Measurements from ENCODE around the gene AMY1A. TPM values are rescaled to one million over a fixed set of nuclear protein-coding genes. Genes with fewer than 3 reads are reported as not detected.
"Not testable (repeated sequence)": the region's sequence is repeated elsewhere in the genome, so short reads cannot be mapped to it uniquely, and the experiment has no call there.

AMY1A gene
- not detected for total RNA-seq

DNA sequence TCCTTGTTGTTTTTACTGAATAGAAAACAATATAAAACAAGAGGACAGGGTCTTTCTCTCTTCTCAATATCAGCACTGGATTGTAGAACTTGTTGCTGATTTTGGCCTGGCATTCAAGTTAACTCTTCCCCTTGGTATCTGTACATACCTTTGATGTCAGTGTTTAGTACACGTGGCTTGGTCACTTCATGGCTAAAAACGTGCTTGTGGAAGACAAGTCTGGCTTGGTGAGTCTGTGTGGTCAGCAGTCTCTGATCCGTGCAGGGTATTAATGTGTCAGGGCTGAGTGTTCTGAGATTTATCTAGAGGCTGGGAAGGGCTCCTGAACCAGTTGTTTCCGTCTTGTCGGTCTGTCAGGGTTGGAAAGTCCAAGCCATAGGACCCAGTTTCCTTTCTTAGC is at the start of gene AMY1A:
Gene AMY1A (plus strand): TSS at position 301 of the 400 bp plus-strand sequence. CDS start 571 bp downstream, outside the sequence.
- H3K4me1 ChIP-seq (ENCODE audit: insufficient read depth, low read length); H3K27me3 ChIP-seq (ENCODE audit: insufficient read depth, low read length); H3K4me3 ChIP-seq (ENCODE audit: low read length); H3K9me3 ChIP-seq (ENCODE audit: low read depth, low read length): not testable (repeated sequence)

DNA sequence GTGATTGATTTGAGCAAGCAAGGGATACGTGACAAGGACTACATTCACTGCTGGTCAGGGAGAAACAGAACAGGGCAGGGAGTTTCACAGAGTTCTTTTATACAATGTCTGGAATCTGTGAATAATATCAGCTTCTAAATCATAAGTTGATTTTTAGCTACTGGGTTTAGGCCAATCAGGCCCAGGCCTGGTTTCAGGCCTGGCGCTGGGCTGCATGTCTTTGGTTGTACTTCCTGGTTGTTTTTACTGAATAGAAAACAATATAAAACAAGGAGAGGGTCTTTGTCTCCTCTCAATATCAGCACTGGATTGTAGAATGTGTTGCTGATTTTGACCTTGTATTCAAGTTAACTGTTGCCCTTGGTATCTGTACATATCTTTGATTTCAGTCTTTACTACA is 39.2 kb upstream of the AMY1A start:
- H3K9me3 ChIP-seq (ENCODE audit: low read depth, low read length), result no peaks in the 10 kb centered on the region

DNA sequence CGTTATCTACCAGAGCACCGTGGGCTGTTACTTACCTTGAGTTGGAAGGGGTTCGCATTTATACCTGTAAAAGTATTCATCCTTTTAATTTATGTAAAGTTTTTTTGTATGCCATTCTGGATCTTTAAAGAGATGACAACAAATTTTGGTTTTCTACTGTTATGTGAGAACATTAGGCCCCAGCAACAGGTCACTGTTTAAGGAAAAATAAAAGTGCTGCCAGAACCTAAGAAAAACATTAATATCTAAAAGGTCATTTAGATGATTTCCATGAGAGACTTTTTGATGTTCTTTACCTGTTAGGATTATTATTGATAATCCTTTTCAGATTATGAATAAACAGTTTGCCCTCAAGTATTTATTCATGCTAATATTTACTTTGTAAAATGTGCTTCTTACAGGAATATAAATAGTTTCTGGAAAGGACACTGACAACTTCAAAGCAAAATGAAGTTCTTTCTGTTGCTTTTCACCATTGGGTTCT is 38.5 kb upstream of the AMY1A start, which contains the start of gene AMY2A:
Gene AMY2A (plus strand): TSS at position 434 of the 484 bp plus-strand sequence. CDS start 14 bp downstream, at position 448.
- H3K4me1 ChIP-seq (ENCODE audit: insufficient read depth, low read length); H3K9me3 ChIP-seq (ENCODE audit: low read depth, low read length); H3K27me3 ChIP-seq (ENCODE audit: insufficient read depth, low read length); H3K4me3 ChIP-seq (ENCODE audit: low read length): not testable (repeated sequence)

More for the DNA sequence above, 39.2 kb upstream of the AMY1A start:
- Histone ChIP-seq H3K27me3 (ENCODE audit: insufficient read depth, low read length) (no peaks in the 10 kb centered on the region), H3K4me1 (ENCODE audit: insufficient read depth, low read length) (no peaks in the 10 kb centered on the region), H3K4me3 (ENCODE audit: low read length) (no peak overlapping the region)

DNA sequence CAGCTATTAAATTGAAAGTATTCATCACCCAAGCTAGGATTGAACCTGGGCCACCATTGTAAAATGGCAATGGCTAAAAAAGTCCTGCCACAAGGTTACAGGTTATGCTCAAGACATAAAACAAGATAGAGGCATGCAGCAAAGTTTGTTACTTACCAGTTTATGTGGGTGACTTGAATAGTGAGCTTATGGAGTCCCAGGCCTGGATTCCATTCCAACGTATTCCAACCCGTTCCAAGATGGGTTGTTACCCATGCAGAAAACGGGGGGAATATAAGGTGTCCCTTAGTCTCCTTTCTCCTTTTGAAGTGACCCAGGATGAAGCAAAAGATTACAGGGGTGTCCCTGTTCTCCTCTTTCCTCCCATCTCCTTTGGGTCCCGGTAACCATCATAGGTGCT is 28.1 kb upstream of the AMY1A start:
- H3K4me1 ChIP-seq (ENCODE audit: insufficient read depth, low read length); H3K27me3 ChIP-seq (ENCODE audit: insufficient read depth, low read length); H3K4me3 ChIP-seq (ENCODE audit: low read length); H3K9me3 ChIP-seq (ENCODE audit: low read depth, low read length): not testable (repeated sequence)

DNA sequence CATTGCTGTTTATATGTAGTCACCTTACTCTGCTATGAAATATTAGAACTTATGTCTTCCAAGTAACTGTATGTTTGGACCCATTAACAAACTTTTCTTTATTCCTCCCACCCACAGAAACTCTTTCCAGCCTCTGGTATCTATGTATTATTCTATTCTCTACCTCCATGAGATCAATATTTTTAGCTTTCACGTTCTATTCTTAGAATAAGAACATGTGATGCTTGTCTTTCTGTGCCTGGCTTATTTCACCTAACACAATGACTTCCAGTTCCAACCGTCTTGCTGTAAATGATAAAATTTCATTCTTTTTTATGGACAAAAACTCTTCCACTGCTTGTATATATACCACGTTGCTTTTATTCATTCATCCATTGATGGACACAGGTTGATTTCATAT is 14.4 kb upstream of the AMY1A start:
- not testable (repeated sequence) for H3K27me3 ChIP-seq (ENCODE audit: insufficient read depth, low read length); H3K4me1 ChIP-seq (ENCODE audit: insufficient read depth, low read length); H3K4me3 ChIP-seq (ENCODE audit: low read length); H3K9me3 ChIP-seq (ENCODE audit: low read depth, low read length)

DNA sequence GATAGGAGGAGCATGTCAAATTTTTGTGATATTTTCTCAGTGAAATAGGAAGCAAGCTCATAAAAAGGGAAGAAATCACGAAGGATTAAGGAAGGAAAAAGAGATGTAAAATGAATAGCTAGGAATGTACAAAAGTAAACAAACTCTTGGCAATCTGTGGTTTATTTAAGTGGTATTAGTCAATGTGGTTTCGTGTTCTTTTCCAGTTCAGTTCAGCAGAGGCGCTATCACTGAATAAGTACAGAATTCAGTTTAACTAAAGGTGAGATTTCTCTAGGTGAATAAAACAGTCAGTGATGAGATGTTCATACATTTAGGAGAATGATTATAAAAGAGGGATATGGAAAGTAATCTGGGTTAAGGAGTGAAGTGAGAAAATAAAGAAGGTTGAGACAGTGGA is 11.7 kb upstream of the AMY1A start:
- not testable (repeated sequence) for H3K27me3 ChIP-seq (ENCODE audit: insufficient read depth, low read length); H3K4me1 ChIP-seq (ENCODE audit: insufficient read depth, low read length); H3K9me3 ChIP-seq (ENCODE audit: low read depth, low read length); H3K4me3 ChIP-seq (ENCODE audit: low read length)

DNA sequence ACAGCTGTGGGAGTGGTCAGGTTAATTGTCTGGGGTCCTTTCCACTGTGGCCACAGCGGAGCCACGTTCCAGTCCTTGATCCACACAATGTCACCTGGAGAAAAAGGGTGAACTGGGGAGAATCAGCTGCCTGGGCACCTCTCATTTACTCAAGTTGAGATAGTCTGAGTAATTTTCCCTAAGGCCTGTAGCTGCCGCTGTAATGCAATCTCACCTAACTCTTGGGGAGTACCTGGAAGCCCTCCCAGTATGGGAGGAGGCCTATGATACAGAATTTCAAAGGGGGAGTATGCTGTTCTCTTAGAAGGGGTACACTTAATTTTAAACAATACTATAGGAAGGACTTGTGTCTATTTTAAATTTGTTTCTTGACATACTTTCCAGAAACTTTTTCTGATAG is 5.3 kb upstream of the AMY1A start:
- not testable (repeated sequence) for H3K4me3 ChIP-seq (ENCODE audit: low read length); H3K9me3 ChIP-seq (ENCODE audit: low read depth, low read length); H3K27me3 ChIP-seq (ENCODE audit: insufficient read depth, low read length); H3K4me1 ChIP-seq (ENCODE audit: insufficient read depth, low read length)

DNA sequence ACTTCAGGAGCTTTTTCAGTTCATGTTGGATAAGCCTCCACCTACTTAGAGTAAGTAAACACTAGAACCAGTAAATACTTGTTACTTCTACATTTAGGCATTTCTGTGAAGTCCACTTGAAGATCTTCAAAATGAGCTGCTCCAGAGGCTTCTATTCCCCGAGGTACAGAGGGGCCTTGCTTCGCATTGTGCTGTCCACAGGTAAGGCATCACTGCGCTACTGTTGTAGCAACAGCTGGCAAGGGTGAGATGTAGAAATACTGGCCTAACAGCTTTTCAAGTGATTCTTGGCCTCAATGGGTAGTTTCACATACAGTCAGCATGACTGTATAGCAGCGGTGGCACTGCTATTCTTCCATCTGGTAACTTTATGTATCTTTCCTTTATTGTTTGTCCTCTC is 4.7 kb upstream of the AMY1A start:
- not testable (repeated sequence) for H3K4me1 ChIP-seq (ENCODE audit: insufficient read depth, low read length); H3K9me3 ChIP-seq (ENCODE audit: low read depth, low read length); H3K27me3 ChIP-seq (ENCODE audit: insufficient read depth, low read length); H3K4me3 ChIP-seq (ENCODE audit: low read length)

DNA sequence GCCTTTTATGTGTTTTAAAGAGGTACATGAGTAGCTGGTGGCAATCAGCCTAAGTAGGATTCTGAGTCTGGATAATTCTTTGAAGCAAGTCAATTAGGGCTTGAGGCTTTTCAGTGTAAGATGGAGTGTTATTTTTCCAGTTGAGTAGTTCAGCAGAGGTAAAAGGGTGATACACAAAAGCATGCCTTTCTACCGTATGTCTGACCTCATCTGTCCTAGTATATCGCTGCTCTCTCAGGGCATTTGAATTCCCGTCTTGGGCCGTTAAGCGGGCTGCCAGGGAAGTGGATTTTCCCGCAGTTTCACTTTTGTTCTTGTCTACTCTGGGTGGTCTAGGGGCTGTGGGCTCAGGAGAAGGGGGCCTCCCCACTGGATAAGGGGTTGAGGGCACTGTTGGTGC is 1.4 kb upstream of the AMY1A start:
- not testable (repeated sequence) for H3K9me3 ChIP-seq (ENCODE audit: low read depth, low read length); H3K4me3 ChIP-seq (ENCODE audit: low read length); H3K27me3 ChIP-seq (ENCODE audit: insufficient read depth, low read length); H3K4me1 ChIP-seq (ENCODE audit: insufficient read depth, low read length)

DNA sequence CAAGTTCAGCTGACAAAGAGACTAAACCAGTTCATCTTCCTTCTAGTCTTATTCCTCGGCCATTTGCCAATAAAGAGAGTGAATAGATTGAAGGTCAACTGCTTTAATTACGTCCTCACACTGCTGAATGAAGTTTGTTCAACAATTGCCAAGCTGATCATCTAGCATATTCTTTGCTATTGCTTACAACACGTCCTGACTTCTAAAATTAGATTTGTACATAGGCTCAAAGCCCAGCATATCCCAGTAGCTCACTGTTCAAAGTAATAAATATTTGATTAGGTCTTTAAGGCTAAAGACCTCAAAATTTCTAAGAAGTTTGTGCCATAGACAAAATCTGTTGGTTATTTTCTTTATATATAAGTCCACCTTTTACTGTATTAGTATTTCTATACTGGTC is 20.8 kb downstream of the AMY1A start:
- H3K9me3 ChIP-seq (ENCODE audit: low read depth, low read length); H3K27me3 ChIP-seq (ENCODE audit: insufficient read depth, low read length); H3K4me1 ChIP-seq (ENCODE audit: insufficient read depth, low read length); H3K4me3 ChIP-seq (ENCODE audit: low read length): not testable (repeated sequence)

DNA sequence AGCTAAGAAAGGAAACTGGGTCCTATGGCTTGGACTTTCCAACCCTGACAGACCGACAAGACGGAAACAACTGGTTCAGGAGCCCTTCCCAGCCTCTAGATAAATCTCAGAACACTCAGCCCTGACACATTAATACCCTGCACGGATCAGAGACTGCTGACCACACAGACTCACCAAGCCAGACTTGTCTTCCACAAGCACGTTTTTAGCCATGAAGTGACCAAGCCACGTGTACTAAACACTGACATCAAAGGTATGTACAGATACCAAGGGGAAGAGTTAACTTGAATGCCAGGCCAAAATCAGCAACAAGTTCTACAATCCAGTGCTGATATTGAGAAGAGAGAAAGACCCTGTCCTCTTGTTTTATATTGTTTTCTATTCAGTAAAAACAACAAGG is 40.5 kb downstream of the AMY1A start, which contains the start of gene AMY1B:
Gene AMY1B (minus strand): TSS at position 101 of the 400 bp plus-strand sequence. CDS start 571 bp downstream, outside the sequence.
- H3K4me1 ChIP-seq (ENCODE audit: insufficient read depth, low read length); H3K9me3 ChIP-seq (ENCODE audit: low read depth, low read length); H3K4me3 ChIP-seq (ENCODE audit: low read length); H3K27me3 ChIP-seq (ENCODE audit: insufficient read depth, low read length): not testable (repeated sequence)

DNA sequence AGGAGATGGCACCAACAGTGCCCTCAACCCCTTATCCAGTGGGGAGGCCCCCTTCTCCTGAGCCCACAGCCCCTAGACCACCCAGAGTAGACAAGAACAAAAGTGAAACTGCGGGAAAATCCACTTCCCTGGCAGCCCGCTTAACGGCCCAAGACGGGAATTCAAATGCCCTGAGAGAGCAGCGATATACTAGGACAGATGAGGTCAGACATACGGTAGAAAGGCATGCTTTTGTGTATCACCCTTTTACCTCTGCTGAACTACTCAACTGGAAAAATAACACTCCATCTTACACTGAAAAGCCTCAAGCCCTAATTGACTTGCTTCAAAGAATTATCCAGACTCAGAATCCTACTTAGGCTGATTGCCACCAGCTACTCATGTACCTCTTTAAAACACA is 41.9 kb downstream of the AMY1A start:
- not testable (repeated sequence) for H3K27me3 ChIP-seq (ENCODE audit: insufficient read depth, low read length); H3K4me1 ChIP-seq (ENCODE audit: insufficient read depth, low read length); H3K4me3 ChIP-seq (ENCODE audit: low read length); H3K9me3 ChIP-seq (ENCODE audit: low read depth, low read length)

DNA sequence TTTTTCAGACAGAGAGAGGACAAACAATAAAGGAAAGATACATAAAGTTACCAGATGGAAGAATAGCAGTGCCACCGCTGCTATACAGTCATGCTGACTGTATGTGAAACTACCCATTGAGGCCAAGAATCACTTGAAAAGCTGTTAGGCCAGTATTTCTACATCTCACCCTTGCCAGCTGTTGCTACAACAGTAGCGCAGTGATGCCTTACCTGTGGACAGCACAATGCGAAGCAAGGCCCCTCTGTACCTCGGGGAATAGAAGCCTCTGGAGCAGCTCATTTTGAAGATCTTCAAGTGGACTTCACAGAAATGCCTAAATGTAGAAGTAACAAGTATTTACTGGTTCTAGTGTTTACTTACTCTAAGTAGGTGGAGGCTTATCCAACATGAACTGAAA is 45.1 kb downstream of the AMY1A start:
- not testable (repeated sequence) for H3K4me3 ChIP-seq (ENCODE audit: low read length); H3K9me3 ChIP-seq (ENCODE audit: low read depth, low read length); H3K4me1 ChIP-seq (ENCODE audit: insufficient read depth, low read length); H3K27me3 ChIP-seq (ENCODE audit: insufficient read depth, low read length)

DNA sequence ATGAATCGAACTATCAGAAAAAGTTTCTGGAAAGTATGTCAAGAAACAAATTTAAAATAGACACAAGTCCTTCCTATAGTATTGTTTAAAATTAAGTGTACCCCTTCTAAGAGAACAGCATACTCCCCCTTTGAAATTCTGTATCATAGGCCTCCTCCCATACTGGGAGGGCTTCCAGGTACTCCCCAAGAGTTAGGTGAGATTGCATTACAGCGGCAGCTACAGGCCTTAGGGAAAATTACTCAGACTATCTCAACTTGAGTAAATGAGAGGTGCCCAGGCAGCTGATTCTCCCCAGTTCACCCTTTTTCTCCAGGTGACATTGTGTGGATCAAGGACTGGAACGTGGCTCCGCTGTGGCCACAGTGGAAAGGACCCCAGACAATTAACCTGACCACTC is 45.7 kb downstream of the AMY1A start:
- H3K27me3 ChIP-seq (ENCODE audit: insufficient read depth, low read length); H3K4me1 ChIP-seq (ENCODE audit: insufficient read depth, low read length); H3K4me3 ChIP-seq (ENCODE audit: low read length); H3K9me3 ChIP-seq (ENCODE audit: low read depth, low read length): not testable (repeated sequence)

DNA sequence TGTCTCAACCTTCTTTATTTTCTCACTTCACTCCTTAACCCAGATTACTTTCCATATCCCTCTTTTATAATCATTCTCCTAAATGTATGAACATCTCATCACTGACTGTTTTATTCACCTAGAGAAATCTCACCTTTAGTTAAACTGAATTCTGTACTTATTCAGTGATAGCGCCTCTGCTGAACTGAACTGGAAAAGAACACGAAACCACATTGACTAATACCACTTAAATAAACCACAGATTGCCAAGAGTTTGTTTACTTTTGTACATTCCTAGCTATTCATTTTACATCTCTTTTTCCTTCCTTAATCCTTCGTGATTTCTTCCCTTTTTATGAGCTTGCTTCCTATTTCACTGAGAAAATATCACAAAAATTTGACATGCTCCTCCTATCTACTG is 52.1 kb downstream of the AMY1A start:
- H3K9me3 ChIP-seq (ENCODE audit: low read depth, low read length); H3K27me3 ChIP-seq (ENCODE audit: insufficient read depth, low read length); H3K4me1 ChIP-seq (ENCODE audit: insufficient read depth, low read length): not testable (repeated sequence)

DNA sequence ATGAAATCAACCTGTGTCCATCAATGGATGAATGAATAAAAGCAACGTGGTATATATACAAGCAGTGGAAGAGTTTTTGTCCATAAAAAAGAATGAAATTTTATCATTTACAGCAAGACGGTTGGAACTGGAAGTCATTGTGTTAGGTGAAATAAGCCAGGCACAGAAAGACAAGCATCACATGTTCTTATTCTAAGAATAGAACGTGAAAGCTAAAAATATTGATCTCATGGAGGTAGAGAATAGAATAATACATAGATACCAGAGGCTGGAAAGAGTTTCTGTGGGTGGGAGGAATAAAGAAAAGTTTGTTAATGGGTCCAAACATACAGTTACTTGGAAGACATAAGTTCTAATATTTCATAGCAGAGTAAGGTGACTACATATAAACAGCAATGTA is 54.8 kb downstream of the AMY1A start:
- H3K4me1 ChIP-seq (ENCODE audit: insufficient read depth, low read length); H3K4me3 ChIP-seq (ENCODE audit: low read length); H3K27me3 ChIP-seq (ENCODE audit: insufficient read depth, low read length); H3K9me3 ChIP-seq (ENCODE audit: low read depth, low read length): not testable (repeated sequence)

More for the DNA sequence above, 52.1 kb downstream of the AMY1A start:
- H3K4me3 ChIP-seq (ENCODE audit: low read length), result not testable (repeated sequence)
